Nephron (organoid): Measurements from ENCODE around the gene CRTAC1.

ENCODE experiments used
- H3K27ac Mint-ChIP-seq, 3 experiments: 2 replicates each; pipeline ENCODE4 v1.8.0; 2020; ENCODE audit warnings: mixed read lengths in 3 of 3, mild to moderate bottlenecking in 2 of 3, moderate library complexity in 1 of 3
- H3K27me3 Mint-ChIP-seq: 2 replicates; pipeline ENCODE4 v1.8.0; 2021; ENCODE audit warnings: low read depth, mild to moderate bottlenecking, moderate library complexity, mixed read lengths
- H3K36me3 Mint-ChIP-seq: 2 replicates; pipeline ENCODE4 v1.8.0; 2020; ENCODE audit warnings: low read depth, mixed read lengths
- H3K4me1 Mint-ChIP-seq: 2 replicates; pipeline ENCODE4 v1.8.0; 2020; ENCODE audit warnings: mixed read lengths
- H3K4me3 Mint-ChIP-seq, 3 experiments: 2 replicates each; pipeline ENCODE4 v1.8.0; 2020; ENCODE audit warnings: mild to moderate bottlenecking in 3 of 3, mixed read lengths in 3 of 3, moderate library complexity in 2 of 3
- H3K9me3 Mint-ChIP-seq: 2 replicates; pipeline ENCODE4 v1.8.0; 2020; ENCODE audit warnings: mixed read lengths
- TF ChIP-seq, protein P1 (sequence below), 3 experiments: fragments of 200-600 bp; sonication (generic); IDR thresholded peaks; one replicate each; pipeline ENCODE4 v1.5.0; 2021; ENCODE audit warnings: antibody characterized with exemption in 3 of 3; ENCODE audit not compliant: unreplicated experiment in 3 of 3

Gene CRTAC1

DNA sequence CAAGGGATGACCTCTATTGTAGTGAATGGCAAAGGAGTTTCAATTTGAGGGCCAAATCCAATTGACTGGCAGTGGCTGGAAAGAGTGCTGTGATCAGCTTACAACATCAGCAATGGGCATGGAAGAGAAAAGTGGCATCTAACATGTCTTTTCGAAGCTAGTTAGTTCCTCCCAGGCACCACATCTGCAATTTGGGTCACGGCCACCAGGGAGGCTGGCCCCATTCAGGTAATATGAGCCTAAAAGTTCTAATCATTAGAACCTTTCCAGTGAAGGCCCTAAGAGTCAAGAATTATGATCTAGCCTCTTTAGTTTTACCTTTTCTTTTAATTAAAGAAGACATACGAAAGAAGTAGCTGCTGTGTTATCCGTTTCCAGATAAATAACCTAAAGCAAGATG lies 17.3 kb downstream of the CRTAC1 start:
- TF ChIP-seq, protein P1, sequence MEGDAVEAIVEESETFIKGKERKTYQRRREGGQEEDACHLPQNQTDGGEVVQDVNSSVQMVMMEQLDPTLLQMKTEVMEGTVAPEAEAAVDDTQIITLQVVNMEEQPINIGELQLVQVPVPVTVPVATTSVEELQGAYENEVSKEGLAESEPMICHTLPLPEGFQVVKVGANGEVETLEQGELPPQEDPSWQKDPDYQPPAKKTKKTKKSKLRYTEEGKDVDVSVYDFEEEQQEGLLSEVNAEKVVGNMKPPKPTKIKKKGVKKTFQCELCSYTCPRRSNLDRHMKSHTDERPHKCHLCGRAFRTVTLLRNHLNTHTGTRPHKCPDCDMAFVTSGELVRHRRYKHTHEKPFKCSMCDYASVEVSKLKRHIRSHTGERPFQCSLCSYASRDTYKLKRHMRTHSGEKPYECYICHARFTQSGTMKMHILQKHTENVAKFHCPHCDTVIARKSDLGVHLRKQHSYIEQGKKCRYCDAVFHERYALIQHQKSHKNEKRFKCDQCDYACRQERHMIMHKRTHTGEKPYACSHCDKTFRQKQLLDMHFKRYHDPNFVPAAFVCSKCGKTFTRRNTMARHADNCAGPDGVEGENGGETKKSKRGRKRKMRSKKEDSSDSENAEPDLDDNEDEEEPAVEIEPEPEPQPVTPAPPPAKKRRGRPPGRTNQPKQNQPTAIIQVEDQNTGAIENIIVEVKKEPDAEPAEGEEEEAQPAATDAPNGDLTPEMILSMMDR (IDR thresholded peaks at IDR 0.05; ENCODE audit: unreplicated experiment in 3 of 3), result no peak

DNA sequence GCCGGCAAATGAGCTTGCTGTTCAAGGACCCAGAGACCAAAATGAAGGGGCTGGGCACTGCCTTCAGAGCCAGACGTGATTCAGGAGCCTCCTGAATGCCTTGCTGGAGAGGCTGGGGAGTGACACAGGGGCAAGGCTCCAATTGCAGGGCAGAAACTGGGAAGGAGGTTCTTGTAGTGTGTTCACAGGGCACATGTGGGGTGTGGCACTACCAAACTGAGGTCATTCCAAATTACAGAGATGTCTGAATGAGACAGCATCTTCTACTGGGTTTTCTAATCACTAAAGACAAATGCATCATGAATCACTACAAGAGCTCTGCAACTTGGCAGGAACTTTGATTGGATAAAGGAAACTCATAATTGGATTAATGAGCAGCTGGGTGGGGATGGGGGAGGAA lies 17.8 kb downstream of the CRTAC1 start:
- no peak overlapping the region for H3K27ac Mint-ChIP-seq
- TF ChIP-seq, protein P1 (IDR thresholded peaks at IDR 0.05; ENCODE audit: unreplicated experiment in 3 of 3), result no peak
- no peaks in the 10 kb centered on the region for H3K36me3 Mint-ChIP-seq
- H3K27me3 Mint-ChIP-seq, result peaks cover 40% of the 10 kb centered on the region
- no peaks in the 10 kb centered on the region for H3K9me3 Mint-ChIP-seq
- no peak overlapping the region for H3K4me3 Mint-ChIP-seq
- no peaks in the 10 kb centered on the region for H3K4me1 Mint-ChIP-seq

More for the DNA sequence above, 17.3 kb downstream of the CRTAC1 start:
- Mint-ChIP-seq H3K4me3 (no peak overlapping the region), H3K27ac (no peak overlapping the region), H3K27me3 (peaks cover 38% of the 10 kb centered on the region), H3K36me3 (no peaks in the 10 kb centered on the region), H3K4me1 (no peaks in the 10 kb centered on the region), H3K9me3 (no peaks in the 10 kb centered on the region)

DNA sequence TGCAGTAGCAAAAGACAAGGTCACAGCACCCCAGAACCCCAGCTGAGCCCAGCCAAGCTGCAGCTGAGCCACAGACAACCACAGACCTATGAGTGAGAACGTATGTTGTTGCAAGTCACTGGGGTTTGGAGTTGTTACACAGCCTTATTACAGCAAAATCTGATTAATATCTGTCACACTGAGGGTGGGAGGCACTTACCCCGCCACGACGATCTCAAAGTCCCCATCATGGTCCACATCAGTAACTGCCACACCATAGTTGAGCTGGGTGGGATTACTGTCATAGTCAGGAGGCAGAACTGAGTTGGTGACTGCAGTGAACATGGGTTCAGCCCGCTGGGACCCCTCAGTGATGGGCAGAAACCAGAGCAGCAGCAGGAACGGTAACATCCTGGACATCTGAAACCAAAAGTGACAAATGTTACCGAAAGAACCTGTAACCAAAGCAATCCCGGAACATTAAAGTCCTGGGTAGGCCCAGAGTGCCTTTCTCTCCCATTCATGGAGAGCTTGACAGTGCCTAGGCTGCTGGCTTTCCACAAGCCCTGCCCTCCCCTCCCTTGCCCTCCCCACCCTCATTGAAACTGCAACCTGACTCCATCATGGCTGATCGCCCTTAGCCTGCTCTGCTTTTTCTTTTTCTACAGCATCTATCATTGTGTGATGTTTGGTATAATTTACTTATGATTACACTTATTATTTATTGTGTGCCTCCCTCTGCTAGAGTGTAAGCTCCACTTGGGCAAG lies 19.3 kb downstream of the CRTAC1 start:
- H3K36me3 Mint-ChIP-seq, result no peaks in the 10 kb centered on the region
- H3K27ac Mint-ChIP-seq, result no peak overlapping the region
- no peaks in the 10 kb centered on the region for H3K9me3 Mint-ChIP-seq
- H3K4me3 Mint-ChIP-seq, result no peak overlapping the region
- peaks cover 43% of the 10 kb centered on the region for H3K27me3 Mint-ChIP-seq
- H3K4me1 Mint-ChIP-seq, result no peaks in the 10 kb centered on the region
- TF ChIP-seq, protein P1 (IDR thresholded peaks at IDR 0.05; ENCODE audit: unreplicated experiment in 3 of 3), result no peak

DNA sequence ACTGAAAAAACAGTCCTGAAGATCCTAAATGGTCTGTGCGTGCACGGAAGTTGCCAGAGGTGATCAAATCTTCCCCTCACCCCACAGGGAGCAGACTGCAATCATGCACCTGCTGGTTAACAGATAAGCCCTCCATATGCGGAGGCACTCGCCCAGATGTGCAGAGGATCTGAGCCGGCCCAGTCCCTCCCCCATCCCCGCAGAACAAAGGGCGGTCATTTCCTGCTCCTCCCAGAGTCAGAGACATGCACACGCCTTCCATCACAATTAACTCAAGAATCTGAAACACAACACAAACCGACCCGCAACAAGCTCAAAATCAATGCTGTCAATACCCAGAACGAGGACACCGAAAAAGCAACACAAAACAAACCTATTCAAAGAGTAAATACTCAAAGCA lies 24.2 kb downstream of the CRTAC1 start:
- TF ChIP-seq, protein P1 (IDR thresholded peaks at IDR 0.05; ENCODE audit: unreplicated experiment in 3 of 3), result no peak
- no peak overlapping the region for H3K4me3 Mint-ChIP-seq
- H3K9me3 Mint-ChIP-seq, result no peaks in the 10 kb centered on the region
- no peaks in the 10 kb centered on the region for H3K36me3 Mint-ChIP-seq
- H3K27ac Mint-ChIP-seq, result no peak overlapping the region
- H3K4me1 Mint-ChIP-seq, result no peaks in the 10 kb centered on the region
- H3K27me3 Mint-ChIP-seq, result peaks cover 36% of the 10 kb centered on the region

DNA sequence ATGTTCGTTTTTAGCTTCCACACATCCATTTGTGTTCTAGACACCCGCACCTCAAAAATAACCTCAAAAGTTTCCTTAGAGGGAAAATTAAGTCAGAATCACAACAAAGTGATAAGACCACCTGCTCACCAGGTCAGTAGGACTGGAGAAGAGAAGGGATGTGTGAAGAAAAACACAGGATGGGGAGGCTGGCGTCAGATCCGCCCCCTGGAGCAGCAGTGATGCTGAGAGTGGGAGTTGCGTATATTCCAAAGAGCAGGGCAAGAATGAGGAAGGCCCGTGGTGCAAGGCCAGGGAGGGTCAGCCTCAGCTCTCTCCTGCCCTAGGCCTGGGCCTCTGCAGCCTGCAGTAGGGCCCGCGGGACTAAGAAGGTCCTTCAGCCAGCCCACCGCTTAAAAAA lies 28.7 kb downstream of the CRTAC1 start:
- peaks cover 4% of the 10 kb centered on the region for H3K9me3 Mint-ChIP-seq
- H3K27me3 Mint-ChIP-seq, result peaks cover 14% of the 10 kb centered on the region
- no peaks in the 10 kb centered on the region for H3K36me3 Mint-ChIP-seq
- H3K4me1 Mint-ChIP-seq, result no peaks in the 10 kb centered on the region
- no peak overlapping the region for H3K4me3 Mint-ChIP-seq
- H3K27ac Mint-ChIP-seq, result no peak overlapping the region
- TF ChIP-seq, protein P1 (IDR thresholded peaks at IDR 0.05; ENCODE audit: unreplicated experiment in 3 of 3), result no peak

DNA sequence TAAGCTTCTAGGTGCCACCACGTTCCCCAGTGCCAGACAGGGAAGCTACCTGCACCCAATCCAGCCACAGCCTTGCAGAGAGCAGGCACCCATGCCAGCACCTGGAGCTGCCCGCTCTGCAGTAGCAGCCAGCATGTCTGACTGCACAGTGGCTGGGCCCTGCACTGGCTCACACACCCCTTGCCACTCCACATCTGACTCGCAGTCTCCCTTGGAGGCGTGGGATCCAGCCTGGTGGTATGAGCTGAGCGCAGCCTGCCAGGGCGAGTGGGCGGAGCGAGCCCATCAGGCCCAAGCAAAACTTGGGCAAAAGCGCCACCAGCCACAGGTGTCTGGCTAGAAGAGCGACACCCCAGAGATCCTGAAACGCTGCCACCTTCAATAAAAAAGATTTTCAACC lies 30.1 kb downstream of the CRTAC1 start:
- peaks cover 7% of the 10 kb centered on the region for H3K27me3 Mint-ChIP-seq

More for the DNA sequence above, 30.1 kb downstream of the CRTAC1 start:
- Mint-ChIP-seq H3K4me1 (no peaks in the 10 kb centered on the region), H3K9me3 (peaks cover 4% of the 10 kb centered on the region), H3K4me3 (no peak overlapping the region), H3K27ac (no peak overlapping the region), H3K36me3 (no peaks in the 10 kb centered on the region)
- TF ChIP-seq, protein P1 (IDR thresholded peaks at IDR 0.05; ENCODE audit: unreplicated experiment in 3 of 3), result no peak
